Measurements from ENCODE around the gene SEMA7A.

DNA sequence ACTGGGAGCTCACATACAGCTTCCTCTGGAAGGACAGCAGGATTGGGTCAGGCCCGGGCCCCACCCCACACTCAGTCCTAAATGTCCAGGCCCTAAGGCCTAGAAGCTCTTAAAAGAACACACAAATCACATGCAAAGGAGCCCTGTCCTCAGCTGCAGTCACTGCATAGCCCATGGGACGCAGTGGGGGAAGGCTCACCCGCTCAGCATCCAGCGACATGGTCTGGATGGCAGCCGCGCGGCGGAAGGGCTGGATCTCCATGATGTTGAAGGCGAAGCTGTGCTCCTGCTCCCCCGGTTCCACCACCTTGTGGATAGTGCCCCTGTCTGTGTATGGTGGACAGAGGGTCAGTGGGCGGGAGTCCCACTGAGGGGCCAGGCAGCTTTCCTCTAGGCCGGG, 22.1 kb downstream of the SEMA7A start:
- no peak for TF ChIP-seq CTCF (conservative IDR thresholded peaks at IDR 0.05)
- TF ChIP-seq ZFX (IDR thresholded peaks at IDR 0.05), result no peak

All from C4-2B (cell line).